Endothelial cell of umbilical vein (primary cell): Measurements from ENCODE around the gene PHLPP1. TPM values are rescaled to one million over a fixed set of nuclear protein-coding genes. Genes with fewer than 3 reads are reported as not detected.

Experiments
- BruUV-seq: library from RNA; stranded (reverse); fragments of 400-500 nt; replicated peaks from 2 replicates; lab custom pipeline; 2021; lab: Mats Ljungman, UMichigan
- CTCF ChIA-PET: fragments of 300-600, 350-600 bp; sonication (Branson Sonifier 250); formaldehyde crosslinking; loops from one replicate; lab custom pipeline; 2021; ENCODE audit warnings: antibody characterized with exemption, inconsistent platforms; lab: Charles Lee
- POLR2A ChIA-PET: fragments of 300-600, 350-600 bp; sonication (Branson Sonifier 250); formaldehyde crosslinking; loops from one replicate; lab custom pipeline; 2021; ENCODE audit warnings: antibody characterized with exemption, inconsistent platforms; lab: Charles Lee
- DNase-seq: peaks from one replicate; pipeline ENCODE4 v3.0.0-alpha.2; 2011; ENCODE audit warnings: low read depth, low spot score
- FAIRE-seq: peaks from 2 replicates; lab custom pipeline; 2011; peaks lifted over from hg19 to GRCh38; lab: Jason Lieb, UNC
- H2AFZ ChIP-seq: 2 replicates; pipeline ENCODE4 v1.6.0; 2012; ENCODE audit warnings: low read depth, low read length, control low read depth, inconsistent platforms
- H3K27ac ChIP-seq: 2 replicates; pipeline ENCODE4 v1.5.1; 2011; ENCODE audit warnings: low read depth, mild to moderate bottlenecking, control low read depth, low read length, moderate library complexity; ENCODE audit not compliant: insufficient read depth
- H3K27me3 ChIP-seq, 2 experiments: 2 replicates each; pipeline versions ENCODE4 v1.6.0 to v1.6.1; 2011; ENCODE audit warnings: low read length in 2 of 2, mixed read lengths in 1 of 2; ENCODE audit not compliant: control insufficient read depth in 2 of 2, insufficient read depth in 2 of 2
- H3K36me3 ChIP-seq, 2 experiments: 2 replicates in 1 of 2; 3 replicates in 1 of 2; pipeline ENCODE4 v1.5.1; 2011; ENCODE audit warnings: low read length in 2 of 2, mild to moderate bottlenecking in 1 of 2, moderate library complexity in 1 of 2; ENCODE audit not compliant: control insufficient read depth in 2 of 2, insufficient read depth in 2 of 2; ENCODE audit errors: extremely low read depth in 1 of 2
- H3K4me1 ChIP-seq: 3 replicates; pipeline ENCODE4 v1.5.1; 2011; ENCODE audit warnings: mild to moderate bottlenecking, low read length; ENCODE audit not compliant: control insufficient read depth, insufficient read depth; ENCODE audit errors: extremely low read depth
- H3K4me2 ChIP-seq: 2 replicates; pipeline ENCODE4 v1.6.1; 2011; ENCODE audit warnings: low read length, control low read depth, mixed read lengths; ENCODE audit not compliant: insufficient read depth
- H3K4me3 ChIP-seq, 3 experiments: fragments of 200-600 bp in 1 of 3; sonication (generic), shearing (Covaris generic) in 1 of 3; replicated peaks in 1 of 3; 2 replicates each; pipeline ENCODE4 v1.5.1; 2011 to 2016; ENCODE audit warnings: control low read depth in 3 of 3, low read length in 3 of 3, mild to moderate bottlenecking in 2 of 3, inconsistent platforms in 1 of 3, low read depth in 1 of 3, moderate library complexity in 1 of 3; ENCODE audit not compliant: insufficient read depth in 1 of 3
- H3K79me2 ChIP-seq: 2 replicates; pipeline ENCODE4 v1.6.0; 2012; ENCODE audit warnings: low read length, inconsistent platforms; ENCODE audit not compliant: control insufficient read depth, insufficient read depth
- H3K9ac ChIP-seq: replicated peaks from 2 replicates; pipeline ENCODE3; 2011; ENCODE audit warnings: low read length, control low read depth; ENCODE audit not compliant: insufficient read depth; ENCODE audit errors: extremely low read depth
- H3K9me1 ChIP-seq: replicated peaks from 3 replicates; pipeline ENCODE4 v1.6.0; 2011; ENCODE audit warnings: mild to moderate bottlenecking, low read length; ENCODE audit not compliant: control insufficient read depth, insufficient read depth; ENCODE audit errors: extremely low read depth
- H3K9me3 ChIP-seq: replicated peaks from 2 replicates; pipeline ENCODE4 v1.5.1; 2012; ENCODE audit warnings: low read length, inconsistent platforms; ENCODE audit not compliant: control insufficient read depth, insufficient read depth
- H4K20me1 ChIP-seq: replicated peaks from 2 replicates; pipeline ENCODE3; 2011; ENCODE audit warnings: mild to moderate bottlenecking, low read length; ENCODE audit not compliant: control insufficient read depth, insufficient read depth; ENCODE audit errors: extremely low read depth
- CTCF ChIP-seq, 2 donors: IDR thresholded peaks; 1 replicate in 1 of 2; 2 replicates in 1 of 2; pipeline ENCODE4 v1.5.1; 2011; ENCODE audit warnings: low read length in 2 of 2, mild to moderate bottlenecking in 2 of 2, moderate library complexity in 2 of 2, control low read depth in 1 of 2, inconsistent platforms in 1 of 2, low read depth in 1 of 2; ENCODE audit not compliant: insufficient read depth in 1 of 2; ENCODE audit errors: extremely low read depth in 1 of 2
- EZH2 ChIP-seq: IDR thresholded peaks from 2 replicates; pipeline ENCODE4 v1.6.1; 2012; ENCODE audit warnings: borderline replicate concordance, low read depth, mild to moderate bottlenecking, moderate library complexity, low read length, inconsistent platforms; ENCODE audit not compliant: severe bottlenecking
- FOS ChIP-seq: IDR thresholded peaks from 2 replicates; pipeline ENCODE4 v1.6.1; 2011; ENCODE audit warnings: mild to moderate bottlenecking, low read length, moderate library complexity, borderline replicate concordance; ENCODE audit not compliant: insufficient read depth
- GATA2 ChIP-seq: IDR thresholded peaks from 2 replicates; pipeline ENCODE4 v1.7.0; 2011; ENCODE audit warnings: low read depth, mild to moderate bottlenecking, moderate library complexity, mixed read lengths, low read length; ENCODE audit not compliant: insufficient read length, insufficient read depth
- JUN ChIP-seq: IDR thresholded peaks from 2 replicates; pipeline ENCODE4 v1.6.1; 2011; ENCODE audit warnings: borderline replicate concordance, low read depth; ENCODE audit not compliant: insufficient read length, insufficient read depth
- MAX ChIP-seq: IDR thresholded peaks from 2 replicates; pipeline ENCODE4 v1.6.1; 2011; ENCODE audit not compliant: insufficient read depth, insufficient read length
- MYC ChIP-seq: IDR thresholded peaks from one replicate; pipeline ENCODE4 v1.6.1; 2011; ENCODE audit warnings: mild to moderate bottlenecking, low read depth, low read length
- POLR2A ChIP-seq: IDR thresholded peaks from 2 replicates; pipeline ENCODE4 v1.6.1; 2012; ENCODE audit warnings: low read depth, mild to moderate bottlenecking, control low read depth, low read length
- POLR2AphosphoS5 ChIP-seq: IDR thresholded peaks from 2 replicates; pipeline ENCODE4 v1.6.1; 2012; ENCODE audit warnings: low read depth, mild to moderate bottlenecking, control low read depth, low read length, moderate library complexity; ENCODE audit not compliant: insufficient read depth
- dilution Hi-C: fragments of 300-500 bp; cut with MboI; formaldehyde crosslinking; loops from one replicate; pipeline ENCODE4 v1.15.0; 2019; ENCODE audit warnings: low sequenced_read_pairs; ENCODE audit not compliant: extremely low pct_ligation_motif_present
- intact Hi-C: fragments of 100-400 bp; cut with micrococcal nuclease; formaldehyde crosslinking; loops from one replicate; pipeline ENCODE4 v1.10.0; 2022
- polyA plus RNA-seq, 4 experiments: library from polyadenylated mRNA; depleted of rRNA in 3 of 4; stranded (reverse) in 3 of 4; unstranded in 1 of 4; fragments of >200 nt; gene quantifications; 2 replicates each; pipeline versions ENCODE4 v1.2.1 to v1.2.3, GENCODE V29; 2011 to 2012; ENCODE audit warnings: missing spikeins in 1 of 4
- total RNA-seq: library from RNA; stranded (reverse); gene quantifications from 2 replicates; pipeline ENCODE4 v1.2.3, GENCODE V29; 2021

Gene PHLPP1
- total and polyA plus RNA-seq, 2 donors (not counting 3 experiments of a cell fraction or from before 2014, with no cell fraction given), result 4.0 to 10.8 TPM

DNA sequence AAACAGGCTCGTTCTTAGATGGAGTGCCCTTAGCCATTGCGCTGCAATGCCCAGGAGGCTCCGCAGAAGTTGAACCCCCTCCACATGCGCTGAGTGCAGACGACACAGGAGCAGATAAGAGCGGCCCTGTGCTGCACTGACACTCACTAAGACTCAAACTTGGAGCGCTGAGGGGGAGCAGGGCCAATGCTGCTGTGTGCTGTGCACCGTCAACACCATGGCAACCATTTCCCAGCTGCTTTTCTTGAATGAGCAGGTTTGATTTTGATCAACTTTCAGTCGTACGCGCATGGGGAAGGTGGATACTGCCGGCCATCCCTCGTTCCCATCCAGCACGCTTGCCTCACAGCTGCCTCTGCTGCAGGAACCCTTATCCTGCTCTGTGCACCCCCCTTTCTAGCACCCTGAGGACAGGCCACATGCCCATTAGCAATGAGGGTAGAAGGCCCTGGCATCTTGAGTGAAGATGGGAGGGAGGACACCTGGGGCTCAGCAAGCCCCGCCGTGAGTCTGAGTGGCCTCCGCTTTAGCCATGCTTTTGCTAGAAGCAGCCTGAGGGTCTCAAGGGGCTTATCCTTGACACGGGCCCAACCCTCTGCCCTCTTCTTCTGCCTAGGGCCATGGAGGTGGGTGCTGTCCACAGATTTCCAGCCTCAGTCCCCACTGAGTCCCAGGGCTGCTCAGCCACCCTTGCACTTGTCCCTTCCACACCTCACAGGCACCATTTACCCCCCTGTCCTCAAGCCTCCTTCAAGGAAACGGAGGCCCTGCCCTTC lies 271.9 kb downstream of the PHLPP1 start:
- Histone ChIP-seq H3K9me1 (no peaks in the 10 kb centered on the region), H3K27me3 (peaks cover 0 to 2% of the 10 kb centered on the region in 2 experiments), H3K4me3 (no peak overlapping the region), H3K36me3 (no peaks in the 10 kb centered on the region), H3K4me1 (no peaks in the 10 kb centered on the region), H3K9me3 (no peaks in the 10 kb centered on the region), H3K79me2 (no peaks in the 10 kb centered on the region), H2AFZ (no peak overlapping the region), H4K20me1 (no peaks in the 10 kb centered on the region), H3K27ac (no peak overlapping the region), H3K9ac (no peak overlapping the region), H3K4me2 (no peak overlapping the region)
- no peak for FAIRE-seq
- intact Hi-C loops, result no loop called here
- no peak for DNase-seq
- no peak for TF ChIP-seq FOS
- TF ChIP-seq POLR2A, result no peak
- no peak for TF ChIP-seq MYC
- no peak for TF ChIP-seq JUN
- no peak for TF ChIP-seq MAX
- no peak for TF ChIP-seq CTCF (IDR thresholded peaks at IDR 0.05; ENCODE audit: extremely low read depth in 1 of 2, insufficient read depth in 1 of 2, low read depth in 1 of 2, low read length in 2 of 2)
- no peak for TF ChIP-seq EZH2
- TF ChIP-seq POLR2AphosphoS5, result no peak
- no peak for TF ChIP-seq GATA2
- CTCF ChIA-PET, result no interaction called here
- BruUV-seq, result no TSS peak
- dilution Hi-C loops, result no loop called here
- POLR2A ChIA-PET, result no interaction called here
